HEK293 (cell line): ENCODE results near the gene STMND1.

Experiments
- CTCF ChIA-PET: fragments of 350-600 bp; formaldehyde crosslinking; extraction: SDS; loops from one replicate; lab custom pipeline; 2021; ENCODE audit warnings: antibody characterized with exemption; lab: Yijun Ruan, JAX
- POLR2A ChIA-PET: fragments of 300-600 bp; formaldehyde crosslinking; extraction: SDS; loops from one replicate; lab custom pipeline; 2020; ENCODE audit warnings: antibody characterized with exemption, inconsistent platforms; lab: Yijun Ruan, JAX
- H3K27ac ChIP-seq: fragments of 200-500 bp; sonication (Bioruptor generic); 2 replicates; pipeline ENCODE4 v1.5.1; 2014; ENCODE audit warnings: low read depth, low read length, control low read depth, inconsistent platforms; ENCODE audit errors: extremely low read depth
- H3K36me3 ChIP-seq, 2 experiments: fragments of 200-500 bp in 1 of 2; sonication (Bioruptor generic) in 1 of 2; 1 replicate in 1 of 2; 2 replicates in 1 of 2; pipeline ENCODE4 v1.5.1; 2014 to 2017; ENCODE audit warnings: inconsistent platforms in 2 of 2, low read length in 2 of 2; ENCODE audit not compliant: control insufficient read depth in 2 of 2, insufficient read depth in 1 of 2
- H3K4me1 ChIP-seq: fragments of 200-500 bp; sonication (Bioruptor generic); 2 replicates; pipeline ENCODE4 v1.5.1; 2014; ENCODE audit warnings: mild to moderate bottlenecking, low read length, inconsistent platforms; ENCODE audit not compliant: control insufficient read depth, insufficient read depth
- H3K4me3 ChIP-seq: 2 replicates; pipeline ENCODE4 v1.5.1; 2011; ENCODE audit warnings: low read depth, mild to moderate bottlenecking, control low read depth, low read length, moderate library complexity
- H3K9me3 ChIP-seq: fragments of 200-500 bp; sonication (Bioruptor generic); 2 replicates; pipeline ENCODE4 v1.5.1; 2014; ENCODE audit warnings: low read depth, low read length, inconsistent platforms; ENCODE audit not compliant: control insufficient read depth, insufficient read depth
- GLIS1 ChIP-seq: fragments of 450-650 bp; formaldehyde crosslinking; IDR thresholded peaks from 2 replicates; pipeline ENCODE4 v1.5.1; 2016; ENCODE audit warnings: missing biosample characterization, missing genetic modification characterization
- HOXC10 ChIP-seq: sonication (generic); formaldehyde crosslinking; IDR thresholded peaks from 2 replicates; pipeline ENCODE4 v1.8.1; 2023; ENCODE audit warnings: mild to moderate bottlenecking, missing genetic modification reagents
- IKZF3 ChIP-seq: fragments of 450-650 bp; IDR thresholded peaks from 2 replicates; pipeline ENCODE4 v1.5.0; 2018; ENCODE audit warnings: missing biosample characterization, mild to moderate bottlenecking, missing genetic modification characterization, moderate library complexity
- KLF17 ChIP-seq: fragments of 450-650 bp; formaldehyde crosslinking; IDR thresholded peaks from 2 replicates; pipeline ENCODE4 v1.5.1; 2016; ENCODE audit warnings: missing biosample characterization, missing genetic modification characterization
- KLF9 ChIP-seq: fragments of 450-650 bp; formaldehyde crosslinking; IDR thresholded peaks from 2 replicates; pipeline ENCODE4 v1.5.1; 2016; ENCODE audit warnings: missing biosample characterization, missing genetic modification characterization, low read depth
- SCRT2 ChIP-seq: fragments of 450-650 bp; formaldehyde crosslinking; IDR thresholded peaks from 2 replicates; pipeline ENCODE4 v1.5.1; 2016; ENCODE audit warnings: missing biosample characterization, missing genetic modification characterization
- TSHZ1 ChIP-seq: fragments of 450-650 bp; formaldehyde crosslinking; IDR thresholded peaks from 2 replicates; pipeline ENCODE4 v1.5.1; 2016; ENCODE audit warnings: missing biosample characterization, missing genetic modification characterization, borderline replicate concordance
- ZNF140 ChIP-seq: fragments of 450-650 bp; formaldehyde crosslinking; IDR thresholded peaks from 2 replicates; pipeline ENCODE4 v1.5.1; 2016; ENCODE audit warnings: missing biosample characterization, missing genetic modification characterization
- ZNF18 ChIP-seq: fragments of 450-650 bp; formaldehyde crosslinking; IDR thresholded peaks from 2 replicates; pipeline ENCODE4 v1.5.1; 2016; ENCODE audit warnings: missing biosample characterization, missing genetic modification characterization
- ZNF280C ChIP-seq: fragments of 450-650 bp; formaldehyde crosslinking; IDR thresholded peaks from 2 replicates; pipeline ENCODE4 v1.5.1; 2016; ENCODE audit warnings: missing biosample characterization, missing genetic modification characterization
- ZNF280D ChIP-seq: fragments of 450-650 bp; formaldehyde crosslinking; IDR thresholded peaks from 2 replicates; pipeline ENCODE4 v1.5.1; 2016; ENCODE audit warnings: missing biosample characterization, missing genetic modification characterization
- ZNF354C ChIP-seq: fragments of 450-650 bp; formaldehyde crosslinking; IDR thresholded peaks from 2 replicates; pipeline ENCODE4 v1.5.1; 2016; ENCODE audit warnings: missing biosample characterization, missing genetic modification characterization, low read depth, borderline replicate concordance
- ZNF510 ChIP-seq: fragments of 450-650 bp; formaldehyde crosslinking; IDR thresholded peaks from 2 replicates; pipeline ENCODE4 v1.5.1; 2018; ENCODE audit warnings: mild to moderate bottlenecking, missing genetic modification characterization, missing biosample characterization; ENCODE audit not compliant: insufficient replicate concordance
- ZNF513 ChIP-seq: fragments of 450-650 bp; IDR thresholded peaks from 2 replicates; pipeline ENCODE4 v1.5.1; 2018; ENCODE audit warnings: missing biosample characterization, missing genetic modification characterization
- ZNF518A ChIP-seq: fragments of 450-650 bp; formaldehyde crosslinking; conservative IDR thresholded peaks from 2 replicates; pipeline ENCODE4 v1.5.1; 2016; ENCODE audit warnings: low read depth, missing biosample characterization, missing genetic modification characterization
- ZNF621 ChIP-seq: fragments of 450-650 bp; formaldehyde crosslinking; IDR thresholded peaks from 2 replicates; pipeline ENCODE4 v1.5.1; 2017; ENCODE audit warnings: missing biosample characterization, missing genetic modification characterization

STMND1 gene

GRCh38 chr6:17132967-17133366 lies 31.1 kb downstream of the STMND1 start (continued):
- no peak for TF ChIP-seq TSHZ1
- TF ChIP-seq, all 188 proteins: peak for 0

- no peaks in the 10 kb centered on the region for H3K36me3 ChIP-seq
- H3K4me3 ChIP-seq = no peak overlapping the region
- H3K4me1 ChIP-seq = no peaks in the 10 kb centered on the region
- no peaks in the 10 kb centered on the region; the same call in 1 of the 2 replicates for H3K9me3 ChIP-seq
- CTCF ChIA-PET = interaction anchor here (0.6 kb wide), 3 partner anchors 40 to 1678 kb away, joined by 3 to 4 read pairs (median 3); no protein-coding TSS in a partner anchor
- TF ChIP-seq ZNF621 (tag by site-specific recombination) (no peak), HOXC10 (CRISPR knock-in tag) (no peak), SCRT2 (tag by site-specific recombination) (no peak), ZNF518A (tag by site-specific recombination) (no peak), IKZF3 (tag by site-specific recombination) (no peak), ZNF140 (no peak), ZNF513 (no peak), ZNF280D (tag by site-specific recombination) (no peak), KLF17 (no peak), ZNF18 (tag by site-specific recombination) (no peak), ZNF354C (tag by site-specific recombination) (no peak), KLF9 (tag by site-specific recombination) (no peak), GLIS1 (tag by site-specific recombination) (no peak), ZNF510 (tag by site-specific recombination) (no peak), ZNF280C (tag by site-specific recombination) (no peak)
- H3K27ac ChIP-seq = no peak overlapping the region
- POLR2A ChIA-PET = no interaction called here
These were observed 36.2 kb downstream of the STMND1 start for GRCh38 chr6:17138033-17138432.
